ENCODE measurements around the gene PDE6C.

- TF ChIP-seq CTCF (IDR thresholded peaks at IDR 0.05), result no peak
- TF ChIP-seq POLR2A (IDR thresholded peaks at IDR 0.05), result no peak
Measured at GRCh38 chr10:93598157-93598556, 14.2 kb upstream of the PDE6C start.
